Gastrocnemius medialis (tissue), 4 donors: ENCODE measurements around the gene DUSP2. TPM values are rescaled to one million over a fixed set of nuclear protein-coding genes. Genes with fewer than 3 reads are reported as not detected.

Experiments
- ATAC-seq, 2 donors: fragments of 150-250 bp; one replicate each; pipeline ENCODE4 v1.9.1; 2016
- DNase-seq, 2 donors: peaks; one replicate each; pipeline ENCODE4 v3.0.0-alpha.2; 2019
- H3K27ac ChIP-seq, 4 donors: fragments of 200-600 bp; sonication (generic); 1 replicate in 1 of 4; 2 replicates in 3 of 4; pipeline ENCODE4 v1.5.1; 2016 to 2018; ENCODE audit warnings: mild to moderate bottlenecking in 2 of 4, moderate library complexity in 1 of 4
- H3K27me3 ChIP-seq, 3 donors: fragments of 200-600 bp; sonication (generic) in 2 of 3; 1 replicate in 1 of 3; 2 replicates in 2 of 3; pipeline versions ENCODE4 v1.5.1 to v1.6.0; 2016 to 2019; ENCODE audit warnings: mild to moderate bottlenecking in 1 of 3, moderate library complexity in 1 of 3
- H3K36me3 ChIP-seq, 2 donors: fragments of 200-600 bp; sonication (generic) in 1 of 2; one replicate each; pipeline ENCODE4 v1.5.1; 2017 to 2018
- H3K4me1 ChIP-seq, 2 donors: fragments of 200-600 bp; sonication (generic) in 1 of 2; one replicate each; pipeline ENCODE4 v1.5.1; 2016 to 2017; ENCODE audit warnings: mild to moderate bottlenecking in 2 of 2
- H3K4me3 ChIP-seq, 4 donors: fragments of 200-600 bp; sonication (generic) in 3 of 4; 1 replicate in 1 of 4; 2 replicates in 3 of 4; pipeline ENCODE4 v1.5.1; 2016 to 2019; ENCODE audit warnings: mild to moderate bottlenecking in 2 of 4
- H3K9me3 ChIP-seq, 3 donors: fragments of 200-600 bp; sonication (generic) in 2 of 3; 1 replicate in 1 of 3; 2 replicates in 2 of 3; pipeline ENCODE4 v1.5.1; 2016 to 2019
- CTCF ChIP-seq, 5 experiments: fragments of 450-650 bp in 3 of 5; fragments of 200-600 bp in 2 of 5; sonication (generic) in 2 of 5; IDR thresholded peaks in 4 of 5; conservative IDR thresholded peaks in 1 of 5; 1 replicate in 4 of 5; 2 replicates in 1 of 5; pipeline ENCODE4 v1.5.1; 2016 to 2019; ENCODE audit warnings: antibody characterized with exemption in 5 of 5, mild to moderate bottlenecking in 3 of 5, moderate library complexity in 3 of 5
- POLR2A ChIP-seq, 2 donors: fragments of 450-650 bp; IDR thresholded peaks; one replicate each; pipeline ENCODE4 v1.6.1; 2017; ENCODE audit warnings: antibody characterized with exemption in 2 of 2, mild to moderate bottlenecking in 2 of 2, moderate library complexity in 2 of 2
- in situ Hi-C, 4 donors: fragments of 200-750 bp; cut with MboI; loops; one replicate each; pipeline versions ENCODE4 v1.15.0 to v1.8.0; 2017; ENCODE audit warnings: low sequenced_read_pairs in 4 of 4
- intact Hi-C: fragments of 100-400 bp; cut with DNase I; formaldehyde crosslinking; loops from one replicate; pipeline ENCODE4 v1.15.1; 2023; ENCODE audit warnings: low total_unique reads
- total RNA-seq, 4 donors: library from RNA; depleted of rRNA; stranded (reverse); fragments of >200 nt; gene quantifications; one replicate each; pipeline versions ENCODE4 v1.1.0 to v1.2.3, GENCODE V29; 2016

DUSP2 gene
- total RNA-seq, 4 donors from 2014 or later = 1.6 to 4.0 (median 2.9) TPM

DNA sequence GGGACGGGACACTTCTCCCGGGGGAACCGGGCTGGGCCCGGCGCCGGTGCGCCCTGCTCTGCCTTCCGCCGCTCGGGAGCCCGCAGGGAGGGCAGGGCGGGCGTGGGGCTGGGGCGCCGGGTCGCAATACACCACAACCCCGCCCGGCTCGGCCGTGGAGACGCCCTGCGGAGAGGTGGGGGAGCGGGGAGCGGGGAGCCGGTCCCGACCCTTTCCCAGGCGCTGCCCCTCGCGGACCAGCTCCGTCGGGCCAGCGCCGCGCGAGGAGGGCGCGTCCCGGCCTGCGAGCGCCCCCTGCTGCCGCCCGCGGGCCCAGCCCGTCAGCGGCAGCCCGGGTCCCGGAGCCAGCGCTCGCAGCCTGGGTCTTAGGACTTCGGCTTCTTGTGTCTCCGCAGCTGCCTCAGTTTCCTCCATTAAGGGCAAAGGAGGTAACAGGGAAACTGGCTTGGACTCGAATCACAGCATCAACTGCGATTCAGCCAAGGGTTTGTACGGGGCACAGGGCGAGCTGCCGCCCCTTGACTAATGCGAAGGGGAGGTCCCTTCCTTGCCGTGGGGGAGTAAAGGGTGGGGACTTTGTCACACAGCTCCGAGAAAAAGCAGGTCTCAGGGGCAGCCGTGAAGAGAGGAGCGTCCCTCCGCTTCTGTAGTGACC, 28.2 kb downstream of the DUSP2 start:
- in situ Hi-C loops (loop anchor here in 2 of 4 donors (25.0 kb wide), 1 partner anchor 105 kb away; no protein-coding TSS in a partner anchor), intact Hi-C loops (loop anchor here (2.0 to 5.0 kb wide), 2 partner anchors 110 to 124 kb away; no protein-coding TSS in a partner anchor)
- no peak for DNase-seq
- H3K9me3 ChIP-seq = no peaks in the 10 kb centered on the region
- peaks cover 12 to 20% (median 18%) of the 10 kb centered on the region in 3 donors for H3K27me3 ChIP-seq
- ATAC-seq = peak; percentile 80 to 83
- peaks cover 4 to 5% of the 10 kb centered on the region in 2 donors for H3K4me1 ChIP-seq
- H3K4me3 ChIP-seq = peak overlapping the region; percentile 30 to 66 (median 61)
- TF ChIP-seq POLR2A (IDR thresholded peaks at IDR 0.05) (no peak), CTCF (IDR thresholded peaks at IDR 0.05 in 4 of 5, conservative IDR thresholded peaks at IDR 0.05 in 1 of 5) (peak; percentile 69 to 95 (median 89))
- no peaks in the 10 kb centered on the region for H3K36me3 ChIP-seq
- peak overlapping the region in 3 of 4 donors; percentile 66 to 72 (median 69) for H3K27ac ChIP-seq

GRCh38 chr2:96116424-96116878, 28.8 kb downstream of the DUSP2 start, which contains the start of gene ADRA2B:
ADRA2B (minus strand) TSS chr2:96116571; CDS start chr2:96116149, 422 bp downstream.
- no peak for DNase-seq
- TF ChIP-seq POLR2A (IDR thresholded peaks at IDR 0.05) (peak; percentile 26 to 49), CTCF (IDR thresholded peaks at IDR 0.05 in 4 of 5, conservative IDR thresholded peaks at IDR 0.05 in 1 of 5) (no peak)
- peak within 1 kb of the TSS; percentile 13 to 72 (median 68) for H3K27ac ChIP-seq
- no peaks in the 10 kb centered on the region for H3K9me3 ChIP-seq
- in situ Hi-C loops (loop anchor here in 2 of 4 donors (25.0 kb wide), 1 partner anchor 104 kb away; no protein-coding TSS in a partner anchor), intact Hi-C loops (loop anchor here (2.0 to 5.0 kb wide), 2 partner anchors 109 to 124 kb away; no protein-coding TSS in a partner anchor)
- peaks cover 4 to 5% of the 10 kb centered on the region in 2 donors for H3K4me1 ChIP-seq
- H3K27me3 ChIP-seq = peaks cover 12 to 20% (median 18%) of the 10 kb centered on the region in 3 donors
- peak within 1 kb of the TSS; percentile 30 to 66 (median 61) for H3K4me3 ChIP-seq
- H3K36me3 ChIP-seq = no peaks in the 10 kb centered on the region
- ATAC-seq = peak; percentile 13 to 38

DNA sequence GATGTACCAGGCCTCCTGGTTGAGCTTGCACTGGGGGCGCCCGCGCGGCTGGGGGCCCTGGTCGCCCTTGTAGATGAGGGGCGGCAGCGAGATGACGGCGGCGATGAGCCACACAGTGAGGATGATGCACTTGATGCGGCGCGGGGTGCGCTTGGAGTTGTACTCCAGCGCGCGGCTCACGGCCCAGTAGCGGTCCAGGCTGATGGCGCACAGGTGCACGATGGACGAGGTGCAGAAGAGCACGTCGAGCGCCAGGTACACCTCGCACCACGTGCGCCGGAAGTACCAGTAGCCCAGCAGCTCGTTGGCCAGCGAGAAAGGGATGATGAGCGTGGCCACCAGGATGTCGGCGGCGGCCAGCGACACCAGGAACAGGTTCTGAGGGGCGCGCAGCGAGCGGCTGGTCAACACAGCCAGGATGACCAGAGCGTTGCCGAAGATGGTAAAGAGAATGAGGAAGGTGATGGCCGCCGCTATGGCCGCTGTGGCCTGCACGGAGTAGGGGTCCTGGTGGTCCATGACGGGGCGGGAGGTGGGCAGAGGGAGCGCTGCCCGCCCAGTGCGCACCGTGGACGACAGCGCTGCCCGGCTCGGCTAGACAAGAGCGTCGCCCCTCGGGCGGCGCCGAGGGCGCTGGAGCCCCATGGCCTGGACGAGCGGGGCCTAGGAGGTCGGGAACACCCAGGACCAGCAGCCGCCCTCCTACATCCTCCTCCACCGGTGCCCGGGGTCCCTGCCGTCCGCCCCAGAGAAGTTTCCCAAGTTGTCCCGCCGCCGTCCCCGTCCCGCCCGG, 29.4 kb downstream of the DUSP2 start:
- peaks cover 12 to 20% (median 18%) of the 10 kb centered on the region in 3 donors for H3K27me3 ChIP-seq
- no peak for TF ChIP-seq POLR2A (IDR thresholded peaks at IDR 0.05)
- no peak for TF ChIP-seq CTCF (IDR thresholded peaks at IDR 0.05 in 4 of 5, conservative IDR thresholded peaks at IDR 0.05 in 1 of 5)
- H3K4me3 ChIP-seq = peak overlapping the region; percentile 30 to 66 (median 61)
- no peak for ATAC-seq
- DNase-seq = no peak
- intact Hi-C loops = loop anchor here (2.0 to 5.0 kb wide), 2 partner anchors 109 to 123 kb away; no protein-coding TSS in a partner anchor
- in situ Hi-C loops = loop anchor here in 2 of 4 donors (25.0 kb wide), 1 partner anchor 104 kb away; no protein-coding TSS in a partner anchor
- H3K27ac ChIP-seq = peak overlapping the region; percentile 13 to 72 (median 68)
- no peaks in the 10 kb centered on the region for H3K9me3 ChIP-seq
- H3K4me1 ChIP-seq = peaks cover 4 to 5% of the 10 kb centered on the region in 2 donors
- no peaks in the 10 kb centered on the region for H3K36me3 ChIP-seq

DNA sequence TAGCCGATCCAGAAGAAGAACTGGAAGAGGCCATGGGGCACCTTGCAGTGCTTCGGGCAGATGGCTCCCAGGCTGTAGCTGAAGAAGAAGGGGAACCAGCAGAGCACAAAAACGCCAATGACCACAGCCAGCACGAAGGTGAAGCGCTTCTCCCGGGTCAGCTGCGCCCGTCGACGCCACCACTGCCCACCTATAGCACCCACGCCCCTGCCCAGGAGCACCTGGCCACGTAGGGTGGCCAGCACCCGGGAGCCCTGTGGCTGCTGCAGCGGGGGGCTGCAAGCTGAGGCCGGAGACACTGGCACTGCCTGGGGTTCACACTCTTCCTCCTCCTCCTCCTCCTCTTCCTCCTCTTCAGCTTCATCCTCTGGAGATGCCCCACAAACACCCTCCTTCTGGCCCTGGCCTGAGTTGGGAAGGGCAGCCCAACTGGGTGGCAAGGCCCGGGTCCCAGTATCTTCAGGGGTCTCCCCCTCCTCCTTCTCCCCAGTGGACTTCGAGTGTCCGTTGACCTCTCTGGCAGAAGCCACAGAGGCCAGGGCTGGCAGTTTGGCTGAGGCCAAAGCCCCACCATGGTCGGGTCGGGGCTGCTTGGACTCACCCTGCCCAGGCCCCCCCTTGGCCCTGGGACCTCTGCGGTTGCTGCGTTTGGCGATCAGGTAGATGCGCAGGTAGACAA, 30.2 kb downstream of the DUSP2 start:
- H3K4me3 ChIP-seq = peak overlapping the region; percentile 30 to 66 (median 61)
- TF ChIP-seq POLR2A (IDR thresholded peaks at IDR 0.05) (no peak), CTCF (IDR thresholded peaks at IDR 0.05 in 4 of 5, conservative IDR thresholded peaks at IDR 0.05 in 1 of 5) (no peak)
- in situ Hi-C loops = loop anchor here in 2 of 4 donors (25.0 kb wide), 1 partner anchor 103 kb away; no protein-coding TSS in a partner anchor
- H3K36me3 ChIP-seq = no peaks in the 10 kb centered on the region
- peak overlapping the region; percentile 25 to 72 (median 68) for H3K27ac ChIP-seq
- no peaks in the 10 kb centered on the region for H3K9me3 ChIP-seq
- peaks cover 13 to 20% (median 18%) of the 10 kb centered on the region in 3 donors for H3K27me3 ChIP-seq
- no peak for DNase-seq
- intact Hi-C loops = loop anchor here (5.0 kb wide), 1 partner anchor 108 kb away; no protein-coding TSS in a partner anchor
- H3K4me1 ChIP-seq = peaks cover 4 to 5% of the 10 kb centered on the region in 2 donors
- no peak for ATAC-seq
